Psoas muscle (tissue), 8 donors: ENCODE data around the gene KLHDC7B. TPM values are rescaled to one million over a fixed set of nuclear protein-coding genes. Genes with fewer than 3 reads are reported as not detected.
A peak's percentile ranks its signal among the peaks of the same experiment; 100 is the strongest.

Experiments
- ATAC-seq, 4 donors: fragments of 200-7000 bp; cut with Tn5 transposase; one replicate each; pipeline ENCODE4 v1.9.1; 2020; ENCODE audit warnings: moderate library complexity in 3 of 4, mild to moderate bottlenecking in 2 of 4
- DNase-seq, 2 donors: peaks; one replicate each; pipeline ENCODE4 v3.0.0-alpha.2; 2020
- H3K27ac ChIP-seq: fragments of 200-600 bp; one replicate; pipeline ENCODE4 v1.8.0; 2022
- H3K27me3 ChIP-seq, 3 donors: fragments of 200-600 bp in 1 of 3; one replicate each; pipeline versions ENCODE4 v1.6.1 to v1.8.0; 2013 to 2022; ENCODE audit warnings: low read length in 2 of 3, mild to moderate bottlenecking in 2 of 3, moderate library complexity in 1 of 3; ENCODE audit not compliant: insufficient read depth in 3 of 3
- H3K36me3 ChIP-seq, 2 donors: fragments of 200-600 bp in 1 of 2; one replicate each; pipeline versions ENCODE4 v1.6.1 to v1.8.0; 2013 to 2022; ENCODE audit warnings: low read depth in 1 of 2, mild to moderate bottlenecking in 1 of 2, moderate library complexity in 1 of 2; ENCODE audit not compliant: insufficient read depth in 1 of 2
- H3K4me1 ChIP-seq: fragments of 200-600 bp; one replicate; pipeline ENCODE4 v1.8.0; 2022
- H3K4me3 ChIP-seq: fragments of 200-600 bp; one replicate; pipeline ENCODE4 v1.8.0; 2022; ENCODE audit warnings: mild to moderate bottlenecking
- H3K9me3 ChIP-seq: fragments of 200-600 bp; one replicate; pipeline ENCODE4 v1.8.0; 2022
- CTCF ChIP-seq: fragments of 200-600 bp; IDR thresholded peaks from one replicate; pipeline ENCODE4 v1.8.0; 2022; ENCODE audit warnings: antibody characterized with exemption
- WGBS, 3 donors: extraction: QIAGEN DNeasy Blood & Tissue Kit; methylation state at CpG; one replicate each; pipeline versions ENCODE4 v1.1.6 to v1.1.7; 2013; 5-methylcytosine and 5-hydroxymethylcytosine counted together
- intact Hi-C, 2 donors: fragments of 100-400 bp; cut with DNase I; formaldehyde crosslinking; loops; one replicate each; pipeline versions ENCODE4 v1.11.0 to v1.14.2; 2022
- long read RNA-seq, 2 donors: library from polyadenylated mRNA; unstranded; transcript quantifications; one replicate each; pipeline ENCODE4 v2.0.0, GENCODE V29; 2021
- polyA plus RNA-seq, 3 donors: library from polyadenylated mRNA; stranded (reverse); fragments of 200-250 nt; gene quantifications; one replicate each; pipeline ENCODE4 v1.2.3, GENCODE V29; 2013
- total RNA-seq, 4 donors: library from RNA; stranded (reverse); fragmentation: NEBNext Ultra II Directional in 2 of 4; extraction: Animal tissue kit (Norgen Biotek cat#: 25700) in 2 of 4; gene quantifications; one replicate each; pipeline versions ENCODE4 v1.2.1 to v1.2.4, GENCODE V29; 2021 to 2023
- donor health status: healthy with polysubstance abuse.
- donor health status: DM: no; HTN: no; CAD: no; lungs with moderate emphysema.
- donor health status: Bipolar disorder and iron deficiency.
- donor health status: healthy.
- donor health status: DM: yes; HTN: yes; CAD: no.
- donor health status: DM: no; HTN: no; CAD: no.
- donor health status: DM: no; HTN: no; CAD: no.
- donor health status: DM: yes; HTN: yes; CAD: no.

The KLHDC7B gene
- total RNA-seq (under 1 TPM in 1 of 4 donors, not detected in 3; 0.11 TPM), polyA plus RNA-seq (under 1 TPM in 2 of 3 donors, not detected in 1; 0.01 TPM)
- long read RNA-seq, donor 1, result 0 reads
- long read RNA-seq, donor 2, result 0 reads

GRCh38 chr22:50545522-50546325 lies at the start of gene KLHDC7B:
TSS of gene KLHDC7B (plus strand) at chr22:50545899. CDS start at chr22:50546244, 345 bp downstream.
- TF ChIP-seq CTCF, result no peak
- Histone ChIP-seq H3K27ac (no peak within 1 kb of the TSS), H3K9me3 (no peaks in the 10 kb centered on the region), H3K36me3 (no peaks in the 10 kb centered on the region), H3K27me3 (peaks cover 0 to 59% (median 32%) of the 10 kb centered on the region in 3 donors), H3K4me1 (no peaks in the 10 kb centered on the region), H3K4me3 (no peak within 1 kb of the TSS)
- DNase-seq (peak in 1 of 2 donors; percentile 46), ATAC-seq (no peak)
- intact Hi-C loops, result no loop called here
- 62 to 77% (median 67%) methylated on average over 8 to 10 of the region's 10 CpGs for WGBS, 3 donors

GRCh38 chr22:50497093-50497492 lies 48.6 kb upstream of the KLHDC7B start:
- H3K27me3 ChIP-seq, result no peaks in the 10 kb centered on the region
- WGBS, 3 donors, result 75 to 82% (median 78%) methylated on average over 6 of the region's 6 CpGs

GRCh38 chr22:50498322-50498890 lies 47.3 kb upstream of the KLHDC7B start:
- ATAC-seq, result peak; percentile 52 to 74 (median 64)
- no peak overlapping the region for H3K4me3 ChIP-seq
- intact Hi-C loops, result loop anchor here in 1 of 2 donors (5.0 kb wide), 1 partner anchor 136 kb away; no protein-coding TSS in a partner anchor
- no peak overlapping the region for H3K27ac ChIP-seq
- peak; percentile 40 for TF ChIP-seq CTCF
- no peaks in the 10 kb centered on the region for H3K27me3 ChIP-seq
- no peak for DNase-seq
- WGBS, 3 donors, result 7 to 22% (median 8%) methylated on average over 13 of the region's 13 CpGs
- H3K4me1 ChIP-seq, result no peaks in the 10 kb centered on the region
- H3K9me3 ChIP-seq, result no peaks in the 10 kb centered on the region
- peaks cover 0 to 10% of the 10 kb centered on the region in 2 donors for H3K36me3 ChIP-seq

More at GRCh38 chr22:50497093-50497492, 48.6 kb upstream of the KLHDC7B start:
- Histone ChIP-seq H3K9me3 (no peaks in the 10 kb centered on the region), H3K27ac (no peak overlapping the region), H3K4me3 (no peak overlapping the region), H3K36me3 (no peaks in the 10 kb centered on the region), H3K4me1 (no peaks in the 10 kb centered on the region)
- no peak for ATAC-seq
- no peak for DNase-seq
- TF ChIP-seq CTCF, result no peak
- intact Hi-C loops, result loop anchor here in 1 of 2 donors (5.0 kb wide), 1 partner anchor 135 kb away; no protein-coding TSS in a partner anchor

- Histone ChIP-seq H3K4me1 (no peaks in the 10 kb centered on the region), H3K27me3 (no peaks in the 10 kb centered on the region), H3K36me3 (peaks cover 0 to 23% of the 10 kb centered on the region in 2 donors), H3K27ac (no peak overlapping the region), H3K9me3 (no peaks in the 10 kb centered on the region), H3K4me3 (no peak overlapping the region)
- ATAC-seq (no peak), DNase-seq (no peak)
- 86 to 93% (median 88%) methylated on average over 12 of the region's 12 CpGs for WGBS, 3 donors
- TF ChIP-seq CTCF, result no peak
- intact Hi-C loops, result loop anchor here in 1 of 2 donors (10.0 kb wide), 1 partner anchor 246 kb away; the partner anchor contains the start of gene HDAC10
Observed at GRCh38 chr22:50500452-50500851, 45.2 kb upstream of the KLHDC7B start.
